K562 (cell line): ENCODE data around the gene APP. TPM values are rescaled to one million over a fixed set of nuclear protein-coding genes. Genes with fewer than 3 reads are reported as not detected.

ENCODE experiments used
- ATAC-seq: fragments of 200-7000 bp; cut with Tn5 transposase; 3 replicates; pipeline ENCODE4 v1.9.1; 2020; ENCODE audit warnings: moderate library complexity
- BruUV-seq: library from RNA; stranded (reverse); fragments of 400-500 nt; replicated peaks from 2 replicates; lab custom pipeline; 2021; lab: Mats Ljungman, UMichigan
- CTCF ChIA-PET: fragments of 300-600 bp; formaldehyde crosslinking; extraction: SDS; loops from one replicate; lab custom pipeline; 2021; ENCODE audit warnings: low intra/inter-chr PET ratio; lab: Yijun Ruan, JAX
- POLR2A ChIA-PET: fragments of 300-600, 350-650 bp; sonication (Branson Sonifier 250); formaldehyde crosslinking; extraction: SDS; loops from one replicate; lab custom pipeline; 2021; ENCODE audit warnings: antibody characterized with exemption, inconsistent platforms; lab: Yijun Ruan, JAX
- DNase-seq, 4 experiments: peaks; one replicate each; pipeline versions ENCODE4 v3.0.0 to v3.0.0-alpha.2; 2011 to 2018; ENCODE audit warnings: low spot score in 3 of 4, mixed read lengths in 3 of 4; ENCODE audit errors: extremely low read depth in 1 of 4
- FAIRE-seq: peaks from 2 replicates; lab custom pipeline; 2011; peaks lifted over from hg19 to GRCh38; lab: Jason Lieb, UNC
- H2AFZ ChIP-seq: 2 replicates; pipeline ENCODE4 v1.6.0; 2011; ENCODE audit warnings: low read depth, low read length, control low read depth, inconsistent platforms
- H3K27ac ChIP-seq: fragments of 200-600 bp; 3 replicates; pipeline ENCODE4 v1.8.0; 2011; ENCODE audit warnings: low read depth, mild to moderate bottlenecking, control low read depth, inconsistent platforms, low read length, moderate library complexity, mixed read lengths; ENCODE audit errors: extremely low read depth
- H3K27me3 ChIP-seq, 2 experiments: fragments of 300-600 bp in 1 of 2; 2 replicates in 1 of 2; 3 replicates in 1 of 2; pipeline versions ENCODE4 v1.6.0 to v1.8.0; 2011; ENCODE audit warnings: inconsistent platforms in 2 of 2, low read length in 2 of 2, mild to moderate bottlenecking in 1 of 2, mixed read lengths in 1 of 2, moderate library complexity in 1 of 2; ENCODE audit not compliant: control insufficient read depth in 2 of 2, insufficient read depth in 2 of 2
- H3K36me3 ChIP-seq: fragments of 300-600 bp; 3 replicates; pipeline ENCODE4 v1.8.0; 2011; ENCODE audit warnings: mild to moderate bottlenecking, low read length, inconsistent platforms; ENCODE audit not compliant: control insufficient read depth, insufficient read depth
- H3K4me1 ChIP-seq, 2 experiments: fragments of 200-600 bp in 1 of 2; replicated peaks in 1 of 2; 2 replicates in 1 of 2; 3 replicates in 1 of 2; pipeline versions ENCODE4 v1.5.1 to v1.8.0; 2011; ENCODE audit warnings: inconsistent platforms in 2 of 2, low read length in 2 of 2, mild to moderate bottlenecking in 1 of 2, mixed read lengths in 1 of 2, moderate library complexity in 1 of 2; ENCODE audit not compliant: control insufficient read depth in 2 of 2, insufficient read depth in 2 of 2
- H3K4me2 ChIP-seq: 2 replicates; pipeline ENCODE4 v1.6.1; 2011; ENCODE audit warnings: low read length, control low read depth, inconsistent platforms, mixed read lengths; ENCODE audit not compliant: insufficient read depth
- H3K4me3 ChIP-seq: fragments of 200-600 bp; sonication (generic), shearing (Covaris generic); 2 replicates; pipeline ENCODE4 v1.5.1; 2016; ENCODE audit warnings: control low read depth, inconsistent platforms
- H3K79me2 ChIP-seq: fragments of 200-600 bp; 3 replicates; pipeline ENCODE4 v1.8.0; 2011; ENCODE audit warnings: low read length, inconsistent platforms; ENCODE audit not compliant: control insufficient read depth, insufficient read depth
- H3K9ac ChIP-seq, 2 experiments: 2 replicates each; pipeline versions ENCODE4 v1.6.0 to v1.6.1; 2011; ENCODE audit warnings: low read depth in 2 of 2, low read length in 2 of 2, control low read depth in 1 of 2, inconsistent platforms in 1 of 2, mild to moderate bottlenecking in 1 of 2, mixed read lengths in 1 of 2; ENCODE audit not compliant: insufficient read depth in 1 of 2
- H3K9me1 ChIP-seq: one replicate; pipeline ENCODE4 v1.6.0; 2011; ENCODE audit warnings: inconsistent platforms, mild to moderate bottlenecking, low read length, moderate library complexity; ENCODE audit not compliant: control insufficient read depth, insufficient read depth
- H3K9me3 ChIP-seq: replicated peaks from 2 replicates; pipeline ENCODE4 v1.5.1; 2011; ENCODE audit warnings: low read depth, low read length, inconsistent platforms; ENCODE audit not compliant: control insufficient read depth, insufficient read depth
- H4K20me1 ChIP-seq: replicated peaks from 2 replicates; pipeline ENCODE4 v1.6.1; 2011; ENCODE audit warnings: low read length, inconsistent platforms, mixed read lengths; ENCODE audit not compliant: control insufficient read depth, insufficient read depth
- AFF4 ChIP-seq: sonication (generic); formaldehyde crosslinking; IDR thresholded peaks from 2 replicates; pipeline ENCODE4 v1.8.0; 2023; ENCODE audit warnings: mild to moderate bottlenecking, missing genetic modification reagents
- ARID1B ChIP-seq: fragments of 450-650 bp; IDR thresholded peaks from 2 replicates; pipeline ENCODE4 v1.6.1; 2016; ENCODE audit warnings: antibody characterized with exemption, mild to moderate bottlenecking, inconsistent platforms
- ELK1 ChIP-seq: sonication (generic); formaldehyde crosslinking; IDR thresholded peaks from 2 replicates; pipeline ENCODE4 v1.8.1; 2022; ENCODE audit warnings: missing genetic modification reagents
- GTF3C2 ChIP-seq: IDR thresholded peaks from 3 replicates; pipeline ENCODE4 v1.6.1; 2011; ENCODE audit warnings: borderline replicate concordance, mild to moderate bottlenecking, moderate library complexity; ENCODE audit not compliant: insufficient read length; ENCODE audit errors: extremely low read depth
- NCOA6 ChIP-seq: fragments of 450-650 bp; IDR thresholded peaks from 2 replicates; pipeline ENCODE4 v1.6.1; 2017; ENCODE audit warnings: mild to moderate bottlenecking
- PHF20 ChIP-seq: fragments of 450-650 bp; IDR thresholded peaks from 2 replicates; pipeline ENCODE4 v1.6.1; 2018; ENCODE audit not compliant: partially characterized antibody
- SAFB2 ChIP-seq: fragments of 200-400 bp; formaldehyde crosslinking; IDR thresholded peaks from 2 replicates; pipeline ENCODE4 v1.6.1; 2018; ENCODE audit warnings: borderline replicate concordance, low read length, low read depth, moderate library complexity; ENCODE audit not compliant: severe bottlenecking
- TEAD4 ChIP-seq, 2 experiments: sonication (generic) in 1 of 2; formaldehyde crosslinking in 1 of 2; IDR thresholded peaks; 2 replicates each; pipeline versions ENCODE4 v1.6.1 to v1.8.0; 2012 to 2022; ENCODE audit warnings: borderline replicate concordance in 1 of 2, inconsistent platforms in 1 of 2, low read length in 1 of 2, mild to moderate bottlenecking in 1 of 2, missing genetic modification reagents in 1 of 2
- XRCC5 ChIP-seq: fragments of 200-400 bp; formaldehyde crosslinking; IDR thresholded peaks from 2 replicates; pipeline ENCODE4 v1.6.1; 2017; ENCODE audit warnings: low read depth, mild to moderate bottlenecking, low read length
- ZNF311 ChIP-seq: fragments of 250-450 bp; sonication (Bioruptor Pico); IDR thresholded peaks from 2 replicates; pipeline ENCODE4 v1.4.0; 2020; ENCODE audit warnings: mild to moderate bottlenecking, moderate library complexity
- ZNF511 ChIP-seq: sonication (generic); formaldehyde crosslinking; IDR thresholded peaks from 2 replicates; pipeline ENCODE4 v1.8.0; 2022; ENCODE audit warnings: mild to moderate bottlenecking, missing genetic modification reagents
- ZNF77 ChIP-seq: fragments of 250-450 bp; sonication (Bioruptor Pico); IDR thresholded peaks from 2 replicates; pipeline ENCODE4 v1.5.0; 2020
- WGBS: fragments of 100-300 bp; shearing (Covaris generic); methylation state at CpG from one replicate; pipeline ENCODE4 v1.1.6; 2016; ENCODE audit warnings: low coverage, mixed read lengths; ENCODE audit not compliant: insufficient coverage; ENCODE audit errors: missing lambda C conversion rate; 5-methylcytosine and 5-hydroxymethylcytosine counted together
- in situ Hi-C: fragments of 300-500 bp; cut with MboI; formaldehyde crosslinking; loops from 4 replicates; pipeline ENCODE4 v1.15.0; 2018; ENCODE audit warnings: inconsistent platforms, mixed read lengths
- intact Hi-C: fragments of 100-400 bp; cut with micrococcal nuclease; formaldehyde crosslinking; loops from 2 replicates; pipeline ENCODE4 v1.14.2; 2022
- polyA plus RNA-seq, 8 experiments: library from polyadenylated mRNA; depleted of rRNA in 4 of 8; stranded (reverse) in 5 of 8; unstranded in 3 of 8; fragments of >200 nt; fragmentation: Nextera tagmentation in 2 of 8; fragmentation: Illumina TruSeq in 1 of 8; extraction: Ambion mirVana in 2 of 8; extraction: Trizol in 1 of 8; gene quantifications; 2 replicates each; pipeline versions ENCODE4 v1.2.1 to v1.2.3, GENCODE V29; 2011 to 2014; ENCODE audit warnings: inconsistent platforms in 1 of 8, missing spikeins in 1 of 8
- total RNA-seq, 7 experiments: library from RNA; depleted of rRNA in 6 of 7; stranded (reverse); fragments of >200 nt in 6 of 7; fragmentation: Illumina TruSeq in 2 of 7; extraction: Trizol in 2 of 7; gene quantifications; 2 replicates each; pipeline versions ENCODE4 v1.2.1 to v1.2.3, GENCODE V29; 2011 to 2021; ENCODE audit warnings: low replicate concordance in 1 of 7

The APP gene
- total and polyA plus RNA-seq, 9 of the 15 experiments (the other 6 are each of a cell fraction or from before 2014, with no cell fraction given) = 0.01 to 1.5 (median 0.16) TPM; not detected in 5

GRCh38 chr21:25897383-25897782 is 273.2 kb downstream of the APP start:
- intact Hi-C loops (loop anchor here (5.0 to 10.0 kb wide), 2 partner anchors 277 to 820 kb away; partner anchors contain the start of gene APP), in situ Hi-C loops (loop anchor here (25.0 kb wide), 1 partner anchor 815 kb away; no protein-coding TSS in a partner anchor)
- Histone ChIP-seq H4K20me1 (no peaks in the 10 kb centered on the region), H3K4me2 (no peak overlapping the region), H3K36me3 (no peaks in the 10 kb centered on the region), H3K27me3 (no peaks in the 10 kb centered on the region), H3K9me1 (no peaks in the 10 kb centered on the region), H3K79me2 (no peaks in the 10 kb centered on the region), H3K4me1 (no peaks in the 10 kb centered on the region), H3K27ac (no peak overlapping the region), H2AFZ (no peak overlapping the region), H3K9ac (no peak overlapping the region), H3K9me3 (no peaks in the 10 kb centered on the region), H3K4me3 (no peak overlapping the region)
- ATAC-seq (no peak), DNase-seq (no peak), FAIRE-seq (no peak)
- POLR2A ChIA-PET = no interaction called here
- CTCF ChIA-PET = no interaction called here
- BruUV-seq = no TSS peak
- 0% methylated on average over 4 of the region's 4 CpGs for WGBS
- TF ChIP-seq GTF3C2 (no peak), ZNF511 (CRISPR knock-in tag) (no peak), ARID1B (no peak), XRCC5 (no peak), PHF20 (no peak), NCOA6 (no peak), ZNF77 (CRISPR knock-in tag) (no peak), TEAD4 (IDR thresholded peaks at IDR 0.05; ENCODE audit: low read length) (no peak), TEAD4 (CRISPR knock-in tag; IDR thresholded peaks at IDR 0.05; ENCODE audit: borderline replicate concordance) (no peak), AFF4 (no peak), ELK1 (CRISPR knock-in tag) (no peak), ZNF311 (no peak), SAFB2 (no peak)
